Panc1 (cell line): ENCODE measurements around the gene ACSL1. TPM values are rescaled to one million over a fixed set of nuclear protein-coding genes. Genes with fewer than 3 reads are reported as not detected.

ENCODE experiments used
- ATAC-seq: fragments of 200-7000 bp; cut with Tn5 transposase; 2 replicates; pipeline ENCODE4 v1.9.1; 2020; ENCODE audit warnings: mild to moderate bottlenecking, moderate library complexity
- BruUV-seq: library from RNA; stranded (reverse); fragments of 400-500 nt; replicated peaks from 2 replicates; lab custom pipeline; 2021; lab: Mats Ljungman, UMichigan
- CTCF ChIA-PET: fragments of 300-600 bp; sonication (Branson Sonifier 250); formaldehyde crosslinking; loops from one replicate; lab custom pipeline; 2022; ENCODE audit warnings: antibody characterized with exemption; lab: Charles Lee
- POLR2A ChIA-PET: fragments of 300-600 bp; sonication (Branson Sonifier 250); formaldehyde crosslinking; loops from one replicate; lab custom pipeline; 2022; ENCODE audit warnings: antibody characterized with exemption; lab: Charles Lee
- DNase-seq: peaks from one replicate; pipeline ENCODE4 v3.0.0-alpha.2; 2010; ENCODE audit warnings: low read depth, low spot score
- H3K27ac ChIP-seq: 2 replicates; pipeline ENCODE4 v1.5.1; 2011; ENCODE audit warnings: mild to moderate bottlenecking, low read length, inconsistent platforms
- H3K27me3 ChIP-seq: fragments of 200-500 bp; sonication (Bioruptor generic); 2 replicates; pipeline ENCODE4 v1.6.0; 2014; ENCODE audit warnings: low read length, inconsistent platforms; ENCODE audit not compliant: control insufficient read depth, insufficient read depth
- H3K36me3 ChIP-seq: fragments of 200-500 bp; sonication (Bioruptor generic); 2 replicates; pipeline ENCODE4 v1.5.1; 2014; ENCODE audit warnings: inconsistent platforms, mild to moderate bottlenecking, low read length, moderate library complexity; ENCODE audit not compliant: control insufficient read depth, insufficient read depth
- H3K4me1 ChIP-seq: 2 replicates; pipeline ENCODE4 v1.5.1; 2011; ENCODE audit warnings: inconsistent platforms, mild to moderate bottlenecking, low read length, moderate library complexity; ENCODE audit not compliant: control insufficient read depth, insufficient read depth
- H3K4me3 ChIP-seq, 2 experiments: 2 replicates each; pipeline ENCODE4 v1.5.1; 2011 to 2012; ENCODE audit warnings: low read depth in 2 of 2, low read length in 2 of 2, mild to moderate bottlenecking in 2 of 2, inconsistent platforms in 1 of 2, moderate library complexity in 1 of 2
- H3K9me3 ChIP-seq: fragments of 200-500 bp; sonication (Bioruptor generic); 2 replicates; pipeline ENCODE4 v1.5.1; 2014; ENCODE audit warnings: low read depth, mild to moderate bottlenecking, inconsistent platforms, low read length, moderate library complexity; ENCODE audit not compliant: control insufficient read depth, insufficient read depth
- CTCF ChIP-seq: fragments of 450-650 bp; IDR thresholded peaks from 2 replicates; pipeline ENCODE4 v1.5.1; 2017; ENCODE audit warnings: mild to moderate bottlenecking
- POLR2AphosphoS5 ChIP-seq: IDR thresholded peaks from 2 replicates; pipeline ENCODE4 v1.6.1; 2012; ENCODE audit warnings: mild to moderate bottlenecking, low read depth, low read length, moderate library complexity
- REST ChIP-seq, 2 experiments: IDR thresholded peaks; 2 replicates each; pipeline ENCODE4 v1.6.1; 2011 to 2012; ENCODE audit warnings: low read depth in 2 of 2, control low read depth in 1 of 2, low read length in 1 of 2, mild to moderate bottlenecking in 1 of 2, moderate library complexity in 1 of 2; ENCODE audit not compliant: insufficient read depth in 1 of 2
- SIN3A ChIP-seq: IDR thresholded peaks from 2 replicates; pipeline ENCODE4 v1.6.1; 2012; ENCODE audit warnings: low read depth, mild to moderate bottlenecking, low read length, moderate library complexity, borderline replicate concordance; ENCODE audit not compliant: insufficient read depth
- TCF7L2 ChIP-seq: IDR thresholded peaks from 2 replicates; pipeline ENCODE4 v1.6.1; 2011; ENCODE audit warnings: mild to moderate bottlenecking, low read depth, low read length, inconsistent platforms
- in situ Hi-C: cut with HindIII; loops from 2 replicates; pipeline ENCODE4 v1.10.0; 2016; ENCODE audit warnings: low sequenced_read_pairs, low pct_unique_long_range_greater_than_20kb
- intact Hi-C: fragments of 100-400 bp; cut with micrococcal nuclease; formaldehyde crosslinking; loops from one replicate; pipeline ENCODE4 v1.10.0; 2022; ENCODE audit not compliant: unreplicated experiment
- total RNA-seq: library from RNA; stranded (reverse); gene quantifications from one replicate; pipeline ENCODE4 v1.2.1, GENCODE V29; 2021; ENCODE audit not compliant: unreplicated experiment

Gene ACSL1
- total RNA-seq, 1 experiment from 2014 or later = 15.4 TPM

DNA sequence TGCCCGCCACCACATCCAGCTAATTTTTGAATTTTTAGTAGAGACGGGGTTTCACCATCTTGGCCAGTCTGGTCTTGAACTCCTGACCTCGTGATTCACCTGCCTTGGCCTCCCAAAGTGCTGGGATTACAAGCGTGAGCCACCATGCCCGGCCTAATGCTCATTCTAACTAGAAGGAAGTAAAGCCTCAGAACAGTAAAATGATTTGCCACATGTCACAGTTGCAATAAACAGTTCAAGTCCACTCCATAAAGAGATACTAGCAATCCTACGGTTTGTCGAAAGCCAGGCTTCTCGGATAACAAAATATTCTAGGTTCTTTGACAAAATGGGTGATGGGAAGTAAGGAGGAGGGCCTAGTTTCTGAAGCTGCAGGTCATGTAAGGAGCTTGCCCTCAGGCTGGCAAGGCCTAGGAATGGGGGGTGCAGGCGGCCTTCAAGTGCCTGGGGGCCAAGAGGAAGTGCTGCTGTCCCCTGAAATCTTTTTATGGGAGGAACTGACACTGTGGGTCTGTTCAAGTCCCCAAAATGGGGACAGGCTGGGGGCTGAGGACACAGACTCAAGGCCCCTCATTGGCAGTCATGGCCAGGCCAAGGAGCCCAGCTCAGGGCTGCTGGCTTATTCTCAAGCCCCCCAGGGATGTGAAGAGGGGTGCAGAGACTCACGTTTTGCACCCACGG, 31.8 kb upstream of the ACSL1 start:
- H3K27ac ChIP-seq = no peak overlapping the region
- no peak for TF ChIP-seq POLR2AphosphoS5
- TF ChIP-seq SIN3A = no peak
- TF ChIP-seq REST (IDR thresholded peaks at IDR 0.05; ENCODE audit: insufficient read depth in 1 of 2, low read depth in 2 of 2, low read length in 1 of 2) = no peak
- no peak for TF ChIP-seq TCF7L2
- TF ChIP-seq CTCF = no peak
- intact Hi-C loops = no loop called here
- no TSS peak for BruUV-seq
- no peak overlapping the region for H3K4me3 ChIP-seq
- ChIA-PET POLR2A (no interaction called here), CTCF (no interaction called here)
- no peaks in the 10 kb centered on the region; the same call in 1 of the 2 replicates for H3K27me3 ChIP-seq
- no peaks in the 10 kb centered on the region for H3K4me1 ChIP-seq
- no peak for DNase-seq
- ATAC-seq = no peak
- no peaks in the 10 kb centered on the region for H3K9me3 ChIP-seq
- in situ Hi-C loops = no loop called here
- no peaks in the 10 kb centered on the region for H3K36me3 ChIP-seq

GRCh38 chr4:184856277-184856609, 30.5 kb upstream of the ACSL1 start:
- in situ Hi-C loops = no loop called here
- POLR2A ChIA-PET = no interaction called here
- CTCF ChIA-PET = no interaction called here

More at GRCh38 chr4:184856277-184856609, 30.5 kb upstream of the ACSL1 start:
- Histone ChIP-seq H3K27me3 (peaks cover 1% of the 10 kb centered on the region; the same call in 1 of the 2 replicates), H3K36me3 (no peaks in the 10 kb centered on the region), H3K9me3 (no peaks in the 10 kb centered on the region), H3K27ac (no peak overlapping the region), H3K4me3 (no peak overlapping the region), H3K4me1 (no peaks in the 10 kb centered on the region)
- TF ChIP-seq POLR2AphosphoS5 = no peak
- no peak for TF ChIP-seq CTCF
- TF ChIP-seq TCF7L2 = no peak
- TF ChIP-seq REST (IDR thresholded peaks at IDR 0.05; ENCODE audit: insufficient read depth in 1 of 2, low read depth in 2 of 2, low read length in 1 of 2) = no peak
- TF ChIP-seq SIN3A = no peak
- intact Hi-C loops = no loop called here
- no peak for DNase-seq
- BruUV-seq = no TSS peak
- ATAC-seq = no peak
